ENCODE data around the gene GABARAPL2.
A peak's percentile ranks its signal among the peaks of the same experiment; 100 is the strongest.
"Not testable (repeated sequence)": the region's sequence is repeated elsewhere in the genome, so short reads cannot be mapped to it uniquely, and the experiment has no call there.

The GABARAPL2 gene, protein sequence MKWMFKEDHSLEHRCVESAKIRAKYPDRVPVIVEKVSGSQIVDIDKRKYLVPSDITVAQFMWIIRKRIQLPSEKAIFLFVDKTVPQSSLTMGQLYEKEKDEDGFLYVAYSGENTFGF

DNA sequence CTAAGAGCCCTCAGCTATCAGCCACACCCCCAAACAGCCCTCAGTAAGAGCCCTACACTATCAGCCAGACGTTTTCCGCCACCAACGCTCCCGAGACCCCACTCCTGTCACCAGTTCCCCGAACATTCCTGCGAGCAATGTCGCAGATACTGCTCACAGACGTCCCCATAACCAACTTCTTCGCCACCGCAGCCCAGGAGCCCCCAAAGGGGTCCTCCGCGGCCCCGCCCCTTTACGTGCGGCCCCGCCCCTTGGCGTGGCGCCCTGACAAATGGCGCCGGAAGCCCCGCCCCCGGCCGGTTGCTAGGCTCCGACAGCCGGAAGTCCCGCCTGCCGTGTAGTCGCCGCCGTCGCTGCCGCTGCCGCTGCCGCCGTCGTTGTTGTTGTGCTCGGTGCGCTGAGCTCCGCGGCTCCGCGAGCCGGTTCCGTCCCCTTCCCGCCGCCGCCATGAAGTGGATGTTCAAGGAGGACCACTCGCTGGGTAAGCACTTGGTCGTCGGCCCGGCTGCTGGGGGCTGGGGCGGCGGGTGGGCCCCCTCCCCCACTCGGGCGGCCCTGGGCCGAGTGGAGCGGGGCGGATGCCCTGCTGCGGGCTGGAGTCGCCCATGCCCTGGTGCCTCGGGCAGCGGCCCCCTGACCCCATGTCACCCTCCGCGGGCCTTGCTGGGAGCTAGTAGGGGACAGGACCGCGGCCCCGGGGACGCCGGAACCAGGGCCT is at the start of gene GABARAPL2:
TSS of gene GABARAPL2 (plus strand) at position 340 of the 718 bp plus-strand sequence. CDS start at position 448, 108 bp downstream.
- peak; percentile 97 for DNase-seq

DNA sequence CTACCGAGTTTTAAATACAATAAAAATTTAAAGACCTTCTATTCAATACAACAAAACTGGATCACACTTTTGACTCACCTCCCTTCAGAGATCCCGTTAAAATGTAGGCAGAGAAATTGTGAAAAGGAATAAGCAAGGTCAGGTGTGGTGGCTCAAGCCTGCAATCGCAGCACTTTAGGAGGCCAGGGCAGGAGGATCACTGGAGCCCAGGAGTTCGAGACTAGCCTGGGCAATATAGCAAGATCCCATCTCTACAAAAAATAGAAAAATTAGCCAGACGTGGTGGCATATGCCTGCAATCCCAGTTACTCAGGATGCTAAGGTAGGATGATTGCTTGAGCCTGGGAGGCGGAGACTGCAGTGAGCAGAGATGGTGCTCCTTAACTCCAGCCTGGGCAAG is 47.0 kb upstream of the GABARAPL2 start:
- no peak for DNase-seq

DNA sequence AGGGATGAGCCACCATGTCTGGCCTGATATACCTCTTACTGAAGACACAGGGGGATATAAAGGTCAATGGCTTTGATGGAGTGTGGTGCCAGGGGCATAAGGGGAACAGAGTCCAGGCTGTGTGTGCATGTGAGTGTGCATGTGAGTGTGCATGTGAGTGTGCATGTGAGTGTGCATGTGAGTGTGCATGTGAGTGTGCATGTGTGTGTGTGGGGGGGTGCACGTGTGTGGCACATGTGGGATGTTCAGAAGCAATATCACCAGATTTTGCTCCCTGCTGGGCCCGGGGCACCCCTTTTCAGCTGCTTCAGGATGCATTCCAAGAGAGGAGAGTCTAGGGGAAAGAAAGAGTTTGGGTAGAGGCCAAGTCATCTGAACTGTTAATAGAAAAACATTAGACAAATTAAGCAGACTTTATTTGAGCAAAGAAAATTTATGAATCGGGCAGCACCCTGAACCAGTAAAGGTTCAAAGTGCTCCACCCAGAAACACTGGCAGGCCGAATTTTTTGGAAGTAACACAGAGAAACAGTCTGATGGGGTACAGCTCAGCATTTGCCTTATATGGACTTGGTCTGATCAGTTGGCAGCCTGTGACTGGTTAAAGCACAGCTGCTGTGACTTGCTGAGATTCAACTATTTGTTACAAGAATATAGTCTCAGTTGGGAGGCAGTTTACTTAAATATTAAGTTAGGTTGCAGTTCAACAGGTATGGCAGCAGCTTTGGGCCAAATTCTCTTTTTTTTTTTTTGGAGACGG is 40.0 kb upstream of the GABARAPL2 start:
- no peak for DNase-seq

DNA sequence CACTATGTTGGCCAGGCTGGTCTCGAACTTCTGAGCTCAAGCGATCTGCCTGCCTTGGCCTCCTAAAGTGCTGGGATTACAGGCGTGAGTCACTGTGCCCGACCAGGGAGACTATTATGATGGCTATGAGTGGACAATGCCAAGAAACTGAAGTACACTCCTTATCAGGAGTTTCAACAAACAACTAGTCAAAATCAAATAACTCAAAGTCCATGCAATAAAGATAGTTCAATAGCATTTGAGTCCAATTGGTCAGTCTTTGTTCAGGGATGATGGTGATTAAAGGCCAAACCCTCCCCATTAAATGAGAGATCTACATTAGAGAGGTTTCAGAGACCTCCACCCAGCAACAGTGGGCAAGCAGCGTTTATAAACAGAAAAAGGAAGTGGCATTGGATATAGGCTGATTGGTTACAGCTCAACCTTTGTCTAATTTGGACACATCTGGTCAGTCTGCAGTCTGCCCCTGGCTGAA is 38.3 kb upstream of the GABARAPL2 start:
- no peak for DNase-seq

DNA sequence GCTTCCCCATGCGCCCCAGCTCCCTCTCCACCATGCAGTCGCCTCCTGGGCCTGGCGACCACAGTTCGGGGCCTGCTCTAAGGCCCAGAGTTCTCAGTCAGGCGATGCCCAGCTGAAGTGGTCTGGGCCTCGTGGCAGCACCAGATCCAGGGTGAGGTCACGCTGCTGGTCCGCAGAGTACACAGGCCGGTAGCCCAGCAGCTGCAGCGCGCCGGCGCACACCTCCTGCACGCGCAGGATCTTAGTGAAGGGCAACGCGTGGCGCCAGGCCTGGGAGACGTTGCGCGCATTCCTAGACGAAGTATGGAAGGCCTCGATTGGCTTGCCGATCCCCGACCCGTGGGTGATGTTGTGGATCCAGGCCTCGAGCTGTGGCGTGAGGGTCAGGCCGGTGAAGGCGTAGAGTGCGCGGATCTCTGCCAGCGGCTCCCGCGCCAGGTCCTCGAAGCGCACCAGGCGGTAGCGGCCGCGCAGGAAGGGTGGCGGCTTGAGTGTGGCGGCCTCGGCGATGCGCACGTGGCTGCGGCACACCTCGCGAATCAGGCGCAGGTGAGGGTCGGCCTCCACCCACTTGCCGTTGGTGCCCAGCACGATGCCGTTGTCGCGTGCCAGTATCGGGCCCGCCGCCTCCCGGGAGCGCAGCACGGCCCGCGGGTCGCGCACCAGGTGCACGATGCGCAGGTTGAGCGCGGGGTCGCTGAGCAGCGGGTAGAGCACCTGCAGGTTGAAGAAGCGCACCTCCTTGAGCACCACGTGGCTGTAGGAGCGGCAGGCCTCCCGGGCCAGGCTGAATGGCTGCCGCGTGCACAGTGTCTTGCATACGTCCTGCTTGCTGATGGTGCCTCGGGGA is 36.9 kb upstream of the GABARAPL2 start:
- DNase-seq, result no peak

DNA sequence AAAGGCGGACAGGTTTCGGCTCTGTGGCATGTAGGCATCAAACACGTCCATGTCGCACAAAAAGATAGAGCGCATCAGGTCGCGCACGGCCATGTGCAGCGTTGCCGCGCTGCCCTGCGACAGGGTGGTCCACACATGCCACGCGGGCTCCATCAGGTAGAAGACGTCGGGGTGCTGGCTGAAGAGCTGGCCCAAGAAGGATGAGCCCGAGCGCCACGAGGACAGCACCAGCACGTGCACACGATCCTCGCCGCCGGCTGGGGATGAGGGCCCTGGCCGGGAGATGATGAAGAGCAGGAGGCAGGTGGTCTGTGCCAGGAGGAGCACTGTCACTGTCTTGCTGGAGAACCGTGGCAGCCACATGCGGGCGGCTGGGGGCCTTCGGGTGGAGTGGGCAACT is 36.2 kb upstream of the GABARAPL2 start:
- DNase-seq, result no peak

DNA sequence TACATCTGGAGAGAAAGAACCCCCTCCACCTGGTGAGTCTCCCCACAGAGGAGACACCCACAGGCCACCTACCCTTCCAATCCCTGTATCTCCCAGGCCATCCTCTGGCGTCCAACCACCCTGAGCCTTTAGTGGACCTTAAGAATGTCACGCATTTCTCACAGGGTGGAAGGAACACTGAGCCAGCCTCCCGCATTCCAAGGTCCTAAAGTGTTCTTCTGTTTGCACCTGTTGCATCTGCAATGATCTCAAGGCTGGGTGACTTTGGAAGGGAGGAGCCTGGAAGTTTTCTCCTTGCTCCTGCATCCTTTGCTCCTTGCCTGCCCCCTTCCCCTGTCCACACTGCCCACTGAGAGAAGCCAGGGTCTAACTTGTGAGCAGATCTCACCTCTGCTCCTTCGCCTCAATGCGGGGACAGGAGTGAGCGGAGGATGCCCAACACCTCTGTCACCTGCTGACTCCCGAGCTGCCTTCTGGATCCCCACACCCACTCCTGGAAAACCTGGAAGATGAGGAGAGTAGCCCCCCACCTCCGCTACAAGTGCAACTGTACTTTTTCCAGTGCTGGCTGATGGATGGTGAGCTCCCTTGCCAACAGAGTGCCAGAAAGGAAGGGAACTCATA is 33.9 kb upstream of the GABARAPL2 start:
- DNase-seq, result no peak

DNA sequence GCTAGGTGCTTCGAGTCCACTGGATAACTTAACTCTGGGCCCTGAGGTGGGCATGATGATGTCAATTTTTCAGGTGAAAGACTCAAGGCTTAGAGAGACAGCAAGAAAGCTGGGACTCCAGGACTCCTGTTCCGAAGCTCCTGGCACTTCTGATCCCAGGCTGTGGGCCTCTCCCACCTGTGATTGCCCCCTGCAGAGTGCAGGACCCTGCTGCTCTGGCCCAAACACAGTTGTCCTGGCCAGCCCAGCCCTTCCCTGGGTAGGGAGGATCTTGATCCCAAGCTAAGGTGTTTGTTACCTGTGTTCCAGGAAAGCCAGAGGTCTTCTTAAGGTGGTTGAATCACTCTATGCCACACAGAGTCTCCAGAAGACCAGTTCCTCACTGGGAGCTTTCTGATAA is 33.4 kb upstream of the GABARAPL2 start:
- DNase-seq, result no peak

DNA sequence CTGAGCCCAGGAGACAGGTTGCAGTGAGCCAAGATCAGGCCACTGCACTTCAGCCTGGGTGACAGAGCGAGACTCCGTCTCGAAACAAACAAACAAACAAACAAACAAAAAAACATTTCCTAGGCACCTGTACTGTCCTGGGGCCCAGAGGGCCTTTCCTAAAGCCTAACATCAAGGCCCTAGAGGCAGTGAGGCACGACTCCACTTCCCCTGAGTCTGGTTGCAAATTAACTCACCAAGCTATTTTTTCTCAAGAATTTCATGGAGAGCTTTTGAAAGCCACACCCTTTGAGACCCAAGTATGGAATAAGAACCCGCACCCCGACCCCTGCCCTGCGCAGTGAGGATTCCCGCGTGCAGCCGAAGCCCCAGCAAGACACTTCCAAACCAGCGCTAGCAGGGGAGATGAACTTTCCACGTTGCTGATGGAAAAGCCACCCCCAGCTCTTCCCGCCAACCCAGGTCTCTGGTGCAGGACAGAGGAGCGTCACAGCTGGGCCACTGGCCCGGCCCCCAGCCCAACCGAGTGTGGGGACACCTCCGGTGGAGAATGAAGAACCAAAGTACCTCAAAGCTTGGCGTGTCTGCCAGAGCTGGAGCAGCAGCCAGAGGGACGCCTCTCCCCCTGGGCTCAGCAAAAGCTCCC is 31.5 kb upstream of the GABARAPL2 start:
- no peak for DNase-seq

DNA sequence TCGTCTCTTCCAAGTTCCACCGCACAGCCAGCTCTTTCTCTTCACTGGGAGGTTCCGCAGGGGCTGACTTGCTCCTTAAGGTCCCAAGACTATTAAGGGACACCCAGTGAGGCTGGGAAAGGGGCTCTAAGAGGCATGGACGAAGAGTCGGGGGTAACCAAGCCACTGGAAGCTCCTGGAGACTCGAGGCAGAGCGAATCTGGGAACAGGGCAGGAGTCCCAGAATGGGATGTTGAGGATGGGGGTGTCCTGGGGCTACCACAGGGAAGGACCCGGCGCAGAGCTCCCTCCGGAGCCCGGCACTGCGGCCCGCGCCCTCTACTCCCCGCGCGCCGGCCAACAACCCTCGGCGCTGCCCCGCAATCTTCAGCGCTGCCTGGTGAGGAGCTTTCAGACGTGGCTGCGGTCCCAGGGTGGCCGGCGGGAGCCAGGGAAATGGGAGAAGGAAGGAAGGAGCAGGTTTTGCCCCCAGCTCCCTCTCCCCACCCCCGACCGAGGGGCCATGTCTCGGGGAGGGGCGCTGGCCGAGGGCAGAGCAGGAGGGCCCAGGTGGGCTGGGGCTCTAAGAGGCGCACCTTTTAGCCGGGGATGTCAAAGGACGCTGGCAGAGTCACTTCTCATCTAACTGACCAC is 30.9 kb upstream of the GABARAPL2 start:
- no peak for DNase-seq

DNA sequence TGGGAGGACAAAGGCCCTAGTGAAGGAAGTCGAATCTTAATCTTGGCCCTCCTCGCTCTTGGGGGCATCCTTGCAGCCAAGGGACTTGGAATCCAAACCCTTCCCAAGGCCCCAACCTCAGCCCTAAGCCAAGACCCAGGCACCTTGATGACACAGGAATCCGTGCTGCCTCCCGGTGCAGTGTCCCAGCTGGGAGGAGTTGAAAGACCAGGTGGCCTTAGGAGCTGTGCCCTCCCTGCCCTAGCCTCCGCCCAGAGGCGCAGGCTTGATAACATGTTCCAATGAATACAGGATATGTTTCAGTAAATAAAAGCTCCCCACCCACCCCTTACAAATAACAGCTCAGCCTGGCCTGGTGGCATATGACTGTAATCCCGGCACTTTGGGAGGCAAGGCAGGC is 30.3 kb upstream of the GABARAPL2 start, which contains the start of gene CHST5:
TSS of gene CHST5 (minus strand) at position 208 of the 400 bp plus-strand sequence. CDS start 5,724 bp downstream, outside the sequence.
- no peak for DNase-seq

DNA sequence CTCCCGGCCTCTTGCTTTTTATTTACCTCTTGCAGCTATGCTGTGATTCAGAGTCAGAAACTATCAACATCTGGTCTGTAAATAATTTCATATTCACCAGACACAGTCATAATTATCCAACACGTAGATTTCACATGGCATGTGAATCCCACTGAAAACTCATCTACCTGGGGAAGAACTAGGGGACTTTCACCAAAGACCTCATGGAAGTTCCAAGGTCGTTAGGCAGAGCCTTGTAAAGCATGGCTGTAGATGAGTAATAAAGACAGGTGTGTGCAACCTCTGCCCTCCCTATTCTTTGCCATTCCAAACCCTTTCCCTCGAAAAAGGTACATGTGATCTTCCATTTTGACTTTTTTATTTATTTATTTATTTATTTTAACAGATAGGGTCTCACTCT is 28.4 kb upstream of the GABARAPL2 start:
- no peak for DNase-seq

DNA sequence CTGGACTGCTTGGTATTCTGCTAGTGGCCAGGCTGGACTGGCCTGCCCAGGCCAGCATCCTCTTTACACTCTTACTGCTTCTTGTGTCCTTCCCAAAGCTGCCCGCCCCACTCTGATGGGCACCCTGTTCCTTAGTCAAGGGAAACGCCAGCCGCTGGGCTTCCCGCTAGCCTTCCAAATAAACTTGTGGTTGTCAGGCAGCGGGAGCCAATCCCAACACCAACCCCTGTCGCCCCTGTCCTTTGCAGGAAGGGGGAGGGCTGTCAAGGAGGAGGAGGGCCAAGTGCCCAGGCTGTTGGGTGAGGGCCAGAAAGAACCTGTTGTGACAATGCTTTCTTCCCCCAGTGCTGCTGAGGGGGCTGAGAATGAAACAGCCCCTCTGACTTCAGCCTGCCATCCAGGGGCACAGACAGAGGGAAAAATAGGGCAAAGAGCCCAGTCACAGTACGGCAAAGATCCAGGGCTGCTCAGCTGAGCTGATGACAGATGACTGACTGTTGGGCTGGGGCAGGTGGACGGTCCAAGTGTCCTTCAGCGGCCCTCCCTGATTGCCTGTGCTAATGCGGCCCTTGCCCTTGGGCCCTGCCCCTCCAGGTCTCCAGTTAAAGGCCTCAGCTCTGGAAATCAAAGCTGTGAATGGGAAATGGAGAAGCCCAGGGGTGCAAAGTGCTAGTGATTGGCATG is 27.2 kb upstream of the GABARAPL2 start:
- DNase-seq, result not testable (repeated sequence)

DNA sequence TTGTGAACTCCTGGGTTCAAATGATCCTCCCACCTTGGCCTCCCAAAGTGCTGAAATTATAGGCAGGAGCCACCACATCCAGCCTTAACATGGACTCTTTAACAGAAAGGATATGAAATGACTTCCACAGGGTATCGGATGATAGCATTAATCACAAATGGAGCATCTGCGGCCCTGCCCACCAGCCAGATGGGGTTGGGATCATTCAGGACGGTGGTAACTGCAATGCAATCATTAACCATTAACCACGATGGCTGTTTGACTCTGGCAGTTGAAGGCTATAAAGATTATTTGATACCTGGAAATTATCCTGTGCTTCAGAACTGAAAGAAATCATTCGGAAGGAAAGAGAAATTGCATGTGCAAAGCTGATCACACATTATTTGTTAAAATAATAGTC is 24.9 kb upstream of the GABARAPL2 start:
- no peak for DNase-seq

DNA sequence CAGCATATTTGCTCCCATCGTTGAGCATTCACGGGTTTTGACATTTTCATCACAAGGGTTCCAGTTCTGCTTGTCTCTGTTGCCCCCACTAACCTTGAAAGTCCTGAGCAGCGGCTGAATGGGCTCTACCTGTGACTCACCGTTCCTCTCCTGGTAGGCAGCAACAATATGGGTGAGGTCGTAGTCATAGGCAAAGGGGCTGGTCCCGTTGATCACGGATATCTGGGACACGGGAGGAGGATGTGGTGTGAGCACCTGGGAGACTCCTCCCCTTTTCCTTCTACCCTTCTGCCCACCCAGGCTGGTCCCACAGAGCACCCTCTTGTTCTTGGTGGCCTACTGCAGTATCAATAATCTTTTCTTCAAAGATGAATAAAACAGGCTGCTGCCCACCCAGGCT is 23.7 kb upstream of the GABARAPL2 start:
- DNase-seq, result not testable (repeated sequence)

DNA sequence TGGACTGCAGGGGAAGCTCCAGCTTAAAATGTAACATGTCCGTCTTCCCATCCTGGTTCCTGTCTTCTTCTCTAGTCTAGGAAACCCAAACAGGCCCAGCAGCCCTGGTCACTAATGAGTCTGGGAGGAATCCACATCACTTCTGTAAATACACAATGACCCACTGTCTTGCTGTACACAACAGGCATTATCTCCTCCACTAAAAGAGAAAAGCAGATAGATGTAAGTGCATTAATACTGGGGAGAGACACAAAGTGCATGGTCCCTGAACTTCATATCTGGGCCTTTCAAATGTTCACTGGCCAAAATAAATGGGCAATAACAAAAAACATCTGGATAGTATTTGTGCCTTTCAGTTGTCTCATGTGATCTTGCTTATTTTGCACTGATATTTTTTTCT is 20.3 kb upstream of the GABARAPL2 start:
- DNase-seq, result not testable (repeated sequence)

DNA sequence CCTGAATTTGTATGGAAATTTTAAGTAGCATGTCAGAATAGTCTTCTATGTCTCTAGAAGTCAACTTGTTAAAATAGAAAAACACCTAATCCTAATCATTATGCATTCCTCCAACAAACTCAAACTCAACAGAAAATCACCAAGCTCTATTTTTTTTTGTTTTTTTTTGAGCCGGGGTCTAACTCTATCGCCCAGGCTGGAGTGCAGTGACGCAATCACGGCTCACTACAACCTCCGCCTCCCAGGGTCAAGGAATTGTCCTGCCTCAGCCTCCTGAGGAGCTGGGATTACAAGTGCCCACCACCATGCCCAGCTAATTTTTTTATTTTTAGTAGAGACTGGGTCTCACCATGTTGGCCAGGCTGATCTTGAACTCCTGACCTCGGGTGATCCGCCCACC is 19.9 kb upstream of the GABARAPL2 start:
- DNase-seq, result no peak

DNA sequence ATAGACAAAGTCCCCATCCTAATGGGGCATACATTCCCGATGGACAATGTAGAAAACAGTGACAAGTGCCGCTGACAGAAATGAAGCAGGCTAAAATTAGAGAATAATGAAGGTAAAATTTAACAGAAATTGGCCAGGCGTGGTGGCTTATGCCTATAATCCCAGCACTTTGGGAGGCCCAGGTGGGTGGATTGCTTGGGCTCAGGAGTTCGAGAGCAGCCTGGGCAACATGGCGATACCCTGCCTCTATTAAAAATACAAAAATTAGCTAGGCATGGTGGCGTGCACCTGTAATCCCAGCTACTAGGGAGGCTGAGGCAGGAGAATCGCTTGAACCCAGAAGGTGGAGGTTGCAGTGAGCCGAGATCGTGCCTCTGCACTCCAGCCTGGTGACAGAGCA is 17.7 kb upstream of the GABARAPL2 start:
- DNase-seq, result not testable (repeated sequence)

DNA sequence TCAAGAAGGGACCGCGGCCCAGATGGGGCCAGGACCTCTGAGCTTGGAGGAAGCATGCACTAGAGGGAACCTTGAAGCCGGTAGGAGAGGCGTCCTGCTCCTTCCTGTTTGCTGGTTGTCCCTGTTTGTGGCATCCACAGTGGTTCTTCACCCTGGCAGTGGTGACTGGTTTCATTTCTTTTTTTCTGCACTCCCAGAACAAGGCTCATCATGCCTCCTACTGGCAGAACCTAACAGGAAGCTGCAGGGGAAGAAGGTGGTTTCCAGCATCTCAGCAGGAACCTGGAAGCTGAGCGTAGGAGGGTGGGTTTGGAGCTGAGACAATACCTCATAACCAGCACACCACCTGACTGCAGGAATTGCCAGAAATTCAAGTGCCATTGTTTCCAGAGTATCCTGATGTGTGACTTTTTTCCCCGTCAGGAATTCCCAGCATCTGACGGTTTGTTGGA is 15.9 kb upstream of the GABARAPL2 start:
- DNase-seq, result no peak

DNA sequence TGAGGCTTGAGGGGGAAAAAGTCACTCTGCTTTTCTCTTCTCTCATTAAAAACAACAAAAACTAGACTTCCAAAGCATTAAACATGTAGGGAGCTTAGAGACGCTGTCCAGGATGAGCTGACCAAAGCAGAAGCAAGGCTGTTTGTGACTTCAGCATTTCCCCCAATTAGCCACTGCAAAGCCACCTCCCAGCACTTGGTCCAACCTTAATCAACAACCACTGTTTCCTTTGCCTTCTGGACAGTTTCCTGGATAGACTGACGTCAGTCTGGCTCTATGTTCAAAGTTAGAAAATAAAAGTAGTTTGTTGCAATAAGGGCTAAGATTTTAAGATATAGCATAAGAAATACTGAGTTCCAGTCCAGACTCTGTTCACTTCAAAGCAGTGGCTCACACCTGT is 13.2 kb upstream of the GABARAPL2 start:
- DNase-seq, result no peak

Data from activated CD8-positive, alpha-beta memory T cell treated with anti-CD3 and anti-CD28 coated beads for 24 hours (primary cell).